C4-2B (cell line): ENCODE measurements around the gene FAHD1.

Experiments used
- ZFX ChIP-seq: fragments of 450-650 bp; IDR thresholded peaks from 2 replicates; pipeline ENCODE4 v1.6.1; 2017
- TF ChIP-seq, protein P1 (sequence below): fragments of 450-650 bp; conservative IDR thresholded peaks from 2 replicates; pipeline ENCODE4 v1.5.1; 2017; ENCODE audit warnings: mild to moderate bottlenecking

DNA sequence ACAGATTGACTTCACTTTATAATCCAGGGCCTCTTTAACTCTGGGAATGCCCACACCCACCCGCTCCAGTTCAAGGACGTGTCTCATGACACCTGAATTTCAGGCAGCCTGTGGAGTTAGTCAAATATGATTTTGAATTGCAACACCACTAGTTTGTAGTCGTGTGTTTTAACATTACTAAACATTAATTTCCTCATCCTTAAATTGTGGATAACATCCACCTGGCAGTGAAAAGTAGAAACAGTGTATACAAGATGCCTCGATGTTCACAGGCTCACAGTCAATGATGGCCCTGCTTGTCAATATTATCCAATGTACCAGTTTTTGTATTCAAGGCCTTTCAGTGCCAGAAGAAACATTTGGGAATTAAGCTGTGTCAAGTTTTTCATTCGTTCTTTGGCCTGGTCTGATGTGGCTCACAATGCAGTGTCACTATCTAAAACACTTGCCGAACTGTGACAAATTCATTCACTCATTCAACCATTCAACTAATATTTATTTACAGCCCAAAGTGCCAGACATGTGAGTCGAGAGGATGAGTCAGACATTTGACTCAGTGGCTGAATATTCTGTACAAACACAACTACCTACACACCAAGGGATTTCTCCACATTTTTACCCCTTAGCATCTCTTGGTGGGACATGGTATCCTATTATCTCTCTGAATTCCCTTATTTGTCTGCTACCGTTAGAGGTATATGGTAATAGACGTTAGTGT is 43.5 kb downstream of the FAHD1 start:
- TF ChIP-seq, protein P1, sequence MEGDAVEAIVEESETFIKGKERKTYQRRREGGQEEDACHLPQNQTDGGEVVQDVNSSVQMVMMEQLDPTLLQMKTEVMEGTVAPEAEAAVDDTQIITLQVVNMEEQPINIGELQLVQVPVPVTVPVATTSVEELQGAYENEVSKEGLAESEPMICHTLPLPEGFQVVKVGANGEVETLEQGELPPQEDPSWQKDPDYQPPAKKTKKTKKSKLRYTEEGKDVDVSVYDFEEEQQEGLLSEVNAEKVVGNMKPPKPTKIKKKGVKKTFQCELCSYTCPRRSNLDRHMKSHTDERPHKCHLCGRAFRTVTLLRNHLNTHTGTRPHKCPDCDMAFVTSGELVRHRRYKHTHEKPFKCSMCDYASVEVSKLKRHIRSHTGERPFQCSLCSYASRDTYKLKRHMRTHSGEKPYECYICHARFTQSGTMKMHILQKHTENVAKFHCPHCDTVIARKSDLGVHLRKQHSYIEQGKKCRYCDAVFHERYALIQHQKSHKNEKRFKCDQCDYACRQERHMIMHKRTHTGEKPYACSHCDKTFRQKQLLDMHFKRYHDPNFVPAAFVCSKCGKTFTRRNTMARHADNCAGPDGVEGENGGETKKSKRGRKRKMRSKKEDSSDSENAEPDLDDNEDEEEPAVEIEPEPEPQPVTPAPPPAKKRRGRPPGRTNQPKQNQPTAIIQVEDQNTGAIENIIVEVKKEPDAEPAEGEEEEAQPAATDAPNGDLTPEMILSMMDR, result no peak
- no peak for TF ChIP-seq ZFX
